Measurements from ENCODE around the gene RAB42.
"Not testable (repeated sequence)": the region's sequence is repeated elsewhere in the genome, so short reads cannot be mapped to it uniquely, and the experiment has no call there.

RAB42 gene

DNA sequence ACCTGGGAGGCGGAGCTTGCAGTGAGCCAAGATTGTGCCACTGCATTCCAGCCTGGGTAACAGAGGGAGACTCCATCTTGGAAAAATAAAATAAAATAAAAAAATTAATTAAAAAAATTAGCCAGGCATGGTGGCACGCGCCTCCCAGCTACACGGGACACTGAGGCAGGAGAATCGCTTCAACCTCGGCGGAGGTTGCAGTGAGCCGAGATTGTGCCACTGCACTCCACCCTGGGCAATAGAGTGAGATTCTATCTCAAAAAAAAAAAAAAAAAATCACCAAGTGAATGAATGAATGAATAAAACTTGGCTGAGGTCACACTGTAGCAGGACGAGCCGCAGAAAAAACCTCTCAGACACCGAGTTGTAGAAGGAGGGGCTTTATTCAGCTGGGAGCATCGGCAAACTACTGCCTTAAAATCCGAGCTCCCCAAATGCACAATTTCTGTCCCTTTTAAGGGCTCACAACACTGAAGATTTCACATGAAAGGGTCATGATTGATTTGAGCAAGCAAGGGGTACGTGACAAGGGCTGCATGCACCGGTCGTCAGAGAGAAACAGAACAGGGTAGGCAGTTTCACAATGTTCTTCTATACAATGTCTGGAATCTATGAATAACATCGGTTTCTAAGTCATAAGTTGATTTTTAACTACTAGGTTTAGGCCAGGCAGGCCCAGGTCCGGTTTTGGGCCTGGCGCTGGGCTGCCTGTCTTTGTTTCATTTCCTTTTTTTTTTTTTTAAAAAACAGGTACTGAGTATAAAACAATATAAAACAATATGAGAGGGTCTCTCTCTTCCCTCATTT is 5.3 kb upstream of the RAB42 start:
- not testable (repeated sequence) for DNase-seq

DNA sequence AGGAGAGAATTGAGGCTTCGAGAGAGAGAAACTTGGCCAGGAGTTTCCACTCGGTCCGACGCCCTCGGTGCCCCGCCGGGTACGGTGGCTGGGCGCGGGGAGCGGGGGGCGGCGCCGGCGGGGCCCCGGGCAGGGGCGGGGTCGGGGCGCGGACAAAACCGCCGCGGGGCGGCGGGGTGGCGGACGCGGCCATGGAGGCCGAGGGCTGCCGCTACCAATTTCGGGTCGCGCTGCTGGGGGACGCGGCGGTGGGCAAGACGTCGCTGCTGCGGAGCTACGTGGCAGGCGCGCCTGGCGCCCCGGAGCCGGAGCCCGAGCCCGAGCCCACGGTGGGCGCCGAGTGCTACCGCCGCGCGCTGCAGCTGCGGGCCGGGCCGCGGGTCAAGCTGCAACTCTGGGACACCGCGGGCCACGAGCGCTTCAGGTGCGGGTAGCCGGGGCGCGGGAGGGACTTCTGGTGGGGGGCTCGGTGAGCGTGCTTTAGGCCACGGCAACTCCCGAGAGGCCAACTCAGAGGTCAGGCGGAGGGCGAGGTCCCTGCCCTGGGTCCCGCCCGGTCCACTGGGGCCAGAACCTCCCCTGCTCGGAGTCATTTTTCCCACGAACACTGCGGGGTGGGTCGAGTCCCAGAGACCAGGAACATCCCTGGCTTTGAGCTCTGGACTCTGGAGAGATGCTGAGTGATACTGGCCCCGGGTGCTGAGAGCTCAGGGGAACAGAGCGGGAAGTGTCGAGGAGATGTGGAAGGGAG is 431 bp downstream of the RAB42 start:
- DNase-seq = no peak

DNA sequence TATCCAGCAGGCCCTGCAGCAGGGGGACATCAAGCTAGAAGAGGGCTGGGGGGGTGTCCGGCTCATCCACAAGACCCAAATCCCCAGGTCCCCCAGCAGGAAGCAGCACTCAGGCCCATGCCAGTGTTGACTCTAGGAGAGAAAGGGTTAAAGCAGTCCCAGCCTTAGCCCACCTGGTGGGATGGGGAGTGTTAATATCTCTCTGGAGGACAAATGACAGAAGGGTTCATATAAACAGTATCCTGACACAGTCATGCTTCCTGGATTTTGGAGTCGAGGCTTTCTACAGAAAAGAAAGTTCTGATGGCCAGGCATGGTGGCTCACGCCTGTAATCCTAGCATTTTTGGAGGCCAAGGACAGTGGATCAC is 1.9 kb downstream of the RAB42 start:
- not testable (repeated sequence) for DNase-seq

DNA sequence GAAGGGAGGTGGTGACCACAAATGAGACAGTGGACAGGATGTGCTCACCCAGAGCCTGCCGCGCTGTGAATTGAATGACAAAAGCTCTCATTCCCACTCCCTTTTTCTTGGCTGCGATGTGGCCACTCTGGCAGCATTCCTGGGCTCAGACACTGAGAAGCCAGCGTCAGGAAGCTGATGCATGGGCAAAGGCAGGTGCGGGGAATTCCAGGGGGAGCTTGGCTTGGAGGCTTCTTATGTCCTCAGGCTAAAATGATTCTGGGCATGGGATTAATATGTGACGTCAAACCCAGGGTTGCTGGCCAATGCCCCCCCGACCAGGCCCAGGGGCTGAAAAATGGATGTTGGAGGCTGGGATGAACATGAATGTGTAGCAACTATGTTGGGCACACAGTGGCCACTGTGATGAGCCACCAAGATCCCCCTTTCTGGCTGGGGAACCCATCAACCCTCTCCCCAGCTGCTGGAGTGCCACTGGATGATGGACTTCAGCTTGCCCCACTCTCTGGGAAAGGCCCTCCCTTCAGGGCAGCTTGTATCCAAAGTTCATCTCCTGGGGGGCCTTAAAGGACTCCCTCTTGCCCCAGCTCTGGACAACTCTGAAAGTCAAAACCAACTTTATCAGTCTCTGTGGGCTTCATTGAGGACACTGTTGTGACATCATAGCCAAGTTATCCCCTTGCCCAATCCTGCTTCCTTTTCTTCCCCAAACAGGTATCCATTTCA is 2.8 kb downstream of the RAB42 start:
- DNase-seq = not testable (repeated sequence)

- no peak for DNase-seq
Measured at GRCh38 chr1:28595412-28596191, 3.5 kb downstream of the RAB42 start.

DNA sequence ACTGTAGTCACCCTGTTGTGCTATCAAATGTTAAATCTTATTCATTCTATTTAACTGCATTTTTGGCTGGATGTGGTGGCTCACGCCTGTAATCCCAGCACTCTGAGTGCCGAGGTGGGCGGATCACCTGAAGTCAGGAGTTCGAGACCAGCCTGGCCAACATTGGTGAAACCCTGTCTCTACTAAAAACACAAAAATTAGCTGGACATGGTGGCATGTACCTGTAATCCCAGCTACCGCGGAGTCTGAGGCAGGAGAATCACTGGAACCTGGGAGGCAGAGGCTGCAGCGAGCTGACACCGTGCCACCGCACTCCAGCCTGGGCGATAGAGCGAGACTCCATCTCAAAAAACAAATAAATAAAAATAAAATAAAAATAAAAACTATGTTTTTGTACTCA is 4.2 kb downstream of the RAB42 start:
- DNase-seq = not testable (repeated sequence)

- DNase-seq = no peak
Measured at GRCh38 chr1:28601696-28602095, 9.6 kb downstream of the RAB42 start.

DNA sequence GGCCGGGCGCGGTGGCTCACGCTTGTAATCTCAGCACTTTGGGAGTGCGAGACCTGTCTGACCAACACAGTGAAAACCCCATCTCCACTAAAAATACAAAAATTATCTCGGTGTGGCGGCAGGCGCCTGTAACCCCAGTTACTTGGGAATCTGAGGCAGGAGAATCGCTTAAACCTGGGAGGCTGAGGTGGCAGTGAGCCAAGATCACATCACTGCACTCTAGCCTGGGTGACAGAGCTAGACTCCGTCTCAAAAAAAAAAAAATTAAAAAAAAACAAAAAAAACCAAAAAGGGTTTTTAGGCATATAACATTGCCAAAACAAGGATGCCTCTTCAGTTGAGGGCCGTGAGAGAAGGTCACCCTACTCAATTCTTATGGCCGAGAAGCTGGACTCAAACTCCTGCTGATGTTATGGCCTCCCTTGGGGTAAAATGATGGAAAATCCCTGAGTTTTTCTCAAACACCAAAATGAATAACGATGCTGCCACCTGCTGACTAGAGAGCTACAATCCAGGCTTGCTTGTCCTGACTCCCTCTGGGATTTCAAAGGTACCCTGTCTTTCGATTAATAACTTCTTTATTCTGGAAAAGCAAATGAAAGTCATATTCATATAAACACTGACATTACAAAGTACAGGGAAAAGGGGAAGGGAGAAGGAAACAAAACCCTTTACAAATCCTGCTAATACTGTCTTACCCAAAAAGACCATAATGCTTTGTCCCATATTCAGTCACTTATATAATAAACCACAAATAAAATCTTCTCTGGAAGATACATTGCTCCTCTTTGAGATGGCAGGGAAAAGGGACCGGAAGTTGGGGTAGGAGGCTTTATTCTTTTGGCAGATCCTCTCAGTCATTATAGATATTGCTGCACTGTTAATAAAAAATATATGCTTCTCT is 10.7 kb downstream of the RAB42 start:
- peak; percentile 76 for DNase-seq

DNA sequence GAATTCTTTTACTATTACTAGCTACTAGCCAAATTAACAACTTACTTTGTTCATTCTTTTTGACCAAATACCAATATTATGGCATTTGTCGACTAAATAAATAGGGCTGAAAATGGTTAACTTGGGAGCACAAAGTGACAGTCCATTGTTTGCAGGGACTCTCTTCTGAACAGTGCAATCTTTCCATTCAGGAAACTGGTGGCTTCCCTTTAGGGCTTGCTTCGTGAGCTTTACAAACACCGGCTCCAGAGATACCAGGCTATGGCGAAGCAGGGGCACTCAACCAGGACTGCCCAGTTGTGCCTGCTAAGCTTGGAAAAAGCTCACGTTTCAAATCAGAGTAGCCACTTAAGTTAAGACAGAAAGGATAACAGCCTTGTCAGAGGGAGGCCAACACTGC is 12.3 kb downstream of the RAB42 start:
- no peak for DNase-seq

DNA sequence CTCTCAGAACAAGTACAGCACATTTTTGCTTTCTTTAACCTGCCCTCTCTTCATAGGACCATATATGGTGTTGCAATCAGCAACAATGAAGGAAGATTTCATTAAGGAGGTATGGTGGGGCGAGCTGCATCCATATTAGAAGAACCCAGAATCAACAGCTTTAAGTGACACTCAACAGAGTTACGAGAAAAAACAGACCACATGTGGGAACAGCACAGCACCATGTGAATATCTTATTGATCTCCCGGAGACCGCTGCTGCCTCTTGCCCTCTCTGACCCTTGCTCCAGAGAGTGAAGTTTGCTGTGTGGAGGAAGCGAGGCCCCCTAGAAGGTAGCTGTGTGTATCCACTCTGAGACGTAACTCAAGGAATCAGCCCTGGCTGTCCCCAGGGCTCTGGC is 12.9 kb downstream of the RAB42 start:
- DNase-seq = no peak

DNA sequence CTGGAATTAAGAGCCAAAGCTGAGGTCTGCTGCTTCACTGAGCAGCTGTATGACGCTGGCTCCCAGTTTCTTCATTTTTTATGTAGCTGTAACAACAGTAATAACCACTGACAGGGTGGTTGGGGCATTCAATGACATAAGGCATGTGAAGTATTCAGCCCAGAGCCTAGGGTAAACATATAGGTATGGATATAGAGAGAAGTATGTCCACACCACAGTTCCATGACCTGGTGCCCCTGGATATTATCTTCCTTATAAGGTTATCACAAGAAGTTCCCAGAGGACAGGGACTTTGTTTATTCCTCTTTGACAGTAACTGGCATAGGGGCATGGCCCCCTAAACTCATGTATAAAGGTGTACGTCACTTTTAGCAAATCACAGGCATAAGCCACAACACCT is 14.7 kb downstream of the RAB42 start:
- no peak for DNase-seq

- no peak for DNase-seq
Measured at GRCh38 chr1:28613175-28613574, 21.1 kb downstream of the RAB42 start.

GRCh38 chr1:28631713-28632112 is 39.6 kb downstream of the RAB42 start:
- DNase-seq = no peak

GRCh38 chr1:28632560-28632959 is 40.5 kb downstream of the RAB42 start:
- DNase-seq = no peak

GRCh38 chr1:28640766-28641165 is 48.7 kb downstream of the RAB42 start:
- DNase-seq = no peak

- peak; percentile 21 for DNase-seq
Measured at GRCh38 chr1:28642056-28642846, 50.2 kb downstream of the RAB42 start.

- DNase-seq = peak; percentile 96
Measured at GRCh38 chr1:28642847-28643635, 51.0 kb downstream of the RAB42 start, which contains the start of gene TAF12. TAF12 (minus strand) TSS chr1:28643067; CDS start chr1:28622081, 20,986 bp downstream.

- no peak for DNase-seq
Measured at GRCh38 chr1:28644494-28644893, 52.4 kb downstream of the RAB42 start.
